CD14-positive monocyte (primary cell): ENCODE results near the gene SLC25A23. TPM values are rescaled to one million over a fixed set of nuclear protein-coding genes. Genes with fewer than 3 reads are reported as not detected.

Experiments
- DNase-seq, 3 donors: peaks; one replicate each; pipeline ENCODE4 v3.0.0-alpha.2; 2011 to 2022
- H2AFZ ChIP-seq: 2 replicates; pipeline ENCODE4 v1.6.0; 2012; ENCODE audit warnings: mild to moderate bottlenecking, low read depth, low read length, inconsistent platforms; ENCODE audit not compliant: insufficient read depth, poor library complexity, severe bottlenecking
- H3K27ac ChIP-seq, 2 donors: 1 replicate in 1 of 2; 2 replicates in 1 of 2; pipeline ENCODE4 v1.5.1; 2012 to 2013; ENCODE audit warnings: low read length in 2 of 2, control low read depth in 1 of 2, inconsistent platforms in 1 of 2, low read depth in 1 of 2, mild to moderate bottlenecking in 1 of 2
- H3K27me3 ChIP-seq, 2 donors: one replicate each; pipeline versions ENCODE4 v1.6.0 to v1.6.1; 2011 to 2013; ENCODE audit warnings: low read length in 2 of 2; ENCODE audit not compliant: control insufficient read depth in 2 of 2, insufficient read depth in 2 of 2
- H3K36me3 ChIP-seq, 2 donors: replicated peaks in 1 of 2; 1 replicate in 1 of 2; 2 replicates in 1 of 2; pipeline versions ENCODE4 v1.5.1 to v1.6.1; 2012 to 2013; ENCODE audit warnings: low read length in 2 of 2, control low read depth in 1 of 2, inconsistent platforms in 1 of 2, mild to moderate bottlenecking in 1 of 2; ENCODE audit not compliant: insufficient read depth in 2 of 2, control insufficient read depth in 1 of 2
- H3K4me1 ChIP-seq, 2 donors: 1 replicate in 1 of 2; 2 replicates in 1 of 2; pipeline versions ENCODE4 v1.5.1 to v1.6.1; 2012 to 2013; ENCODE audit warnings: low read length in 2 of 2, control low read depth in 1 of 2, inconsistent platforms in 1 of 2, mild to moderate bottlenecking in 1 of 2, moderate library complexity in 1 of 2; ENCODE audit not compliant: insufficient read depth in 2 of 2, control insufficient read depth in 1 of 2
- H3K4me2 ChIP-seq: replicated peaks from 2 replicates; pipeline ENCODE3; 2012; ENCODE audit warnings: low read length, moderate library complexity, mild to moderate bottlenecking; ENCODE audit not compliant: poor library complexity, severe bottlenecking; ENCODE audit errors: extremely low read depth
- H3K4me3 ChIP-seq, 3 experiments: fragments of 200-600 bp in 1 of 3; sonication (generic) in 1 of 3; replicated peaks in 1 of 3; 1 replicate in 2 of 3; 2 replicates in 1 of 3; pipeline ENCODE4 v1.5.1; 2011 to 2013; ENCODE audit warnings: low read length in 3 of 3, mild to moderate bottlenecking in 3 of 3, control low read depth in 2 of 3, low read depth in 2 of 3, inconsistent platforms in 1 of 3, moderate library complexity in 1 of 3
- H3K79me2 ChIP-seq: 2 replicates; pipeline ENCODE4 v1.6.0; 2012; ENCODE audit warnings: mild to moderate bottlenecking, control low read depth, inconsistent platforms, low read length, moderate library complexity; ENCODE audit not compliant: insufficient read depth
- H3K9ac ChIP-seq: 2 replicates; pipeline ENCODE4 v1.6.0; 2017; ENCODE audit warnings: low read length, mild to moderate bottlenecking; ENCODE audit not compliant: insufficient read depth, poor library complexity, severe bottlenecking
- H3K9me3 ChIP-seq, 2 donors: replicated peaks in 1 of 2; 1 replicate in 1 of 2; 2 replicates in 1 of 2; pipeline versions ENCODE4 v1.5.1 to v1.6.1; 2012 to 2013; ENCODE audit warnings: low read length in 2 of 2, control low read depth in 1 of 2; ENCODE audit not compliant: control insufficient read depth in 1 of 2, insufficient read depth in 1 of 2
- H4K20me1 ChIP-seq: 2 replicates; pipeline ENCODE4 v1.6.0; 2012; ENCODE audit warnings: mild to moderate bottlenecking, low read length, control low read depth, moderate library complexity; ENCODE audit not compliant: insufficient read depth
- H3K27ac Mint-ChIP-seq, 7 donors: one replicate each; pipeline ENCODE4 v1.8.0; 2020; ENCODE audit warnings: mild to moderate bottlenecking in 7 of 7, mixed read lengths in 7 of 7, moderate library complexity in 6 of 7, inconsistent platforms in 2 of 7
- H3K27me3 Mint-ChIP-seq, 3 donors: one replicate each; pipeline ENCODE4 v1.8.0; 2021 to 2022; ENCODE audit warnings: low read depth in 3 of 3, mild to moderate bottlenecking in 3 of 3, mixed read lengths in 3 of 3, moderate library complexity in 3 of 3, inconsistent platforms in 1 of 3
- H3K36me3 Mint-ChIP-seq, 2 donors: one replicate each; pipeline ENCODE4 v1.8.0; 2020; ENCODE audit warnings: mixed read lengths in 2 of 2, inconsistent platforms in 1 of 2, mild to moderate bottlenecking in 1 of 2
- H3K4me1 Mint-ChIP-seq: one replicate; pipeline ENCODE4 v1.8.0; 2020; ENCODE audit warnings: mild to moderate bottlenecking, mixed read lengths
- H3K4me3 Mint-ChIP-seq, 2 donors: one replicate each; pipeline ENCODE4 v1.8.0; 2020; ENCODE audit warnings: mild to moderate bottlenecking in 2 of 2, mixed read lengths in 2 of 2, moderate library complexity in 1 of 2
- H3K9me3 Mint-ChIP-seq, 7 donors: one replicate each; pipeline ENCODE4 v1.8.0; 2020 to 2022; ENCODE audit warnings: mixed read lengths in 7 of 7, mild to moderate bottlenecking in 6 of 7, moderate library complexity in 6 of 7, inconsistent platforms in 2 of 7
- WGBS: methylation state at CpG from one replicate; pipeline ENCODE4 v1.1.5; 2013; ENCODE audit warnings: missing lambda C conversion rate; ENCODE audit not compliant: insufficient coverage; 5-methylcytosine and 5-hydroxymethylcytosine counted together
- intact Hi-C, 2 donors: fragments of 100-400 bp; cut with micrococcal nuclease; formaldehyde crosslinking; loops; one replicate each; pipeline versions ENCODE4 v1.15.0 to v1.15.1; 2023
- polyA plus RNA-seq, 3 donors: library from polyadenylated mRNA; depleted of rRNA in 1 of 3; unstranded in 2 of 3; stranded (reverse) in 1 of 3; fragments of 300-500 nt in 2 of 3; fragments of >200 nt in 1 of 3; fragmentation: Illumina TruSeq in 2 of 3; gene quantifications; 1 replicate in 2 of 3; 2 replicates in 1 of 3; pipeline ENCODE4 v1.2.3, GENCODE V29; 2012 to 2021
- TF ChIP-seq, protein P1 (sequence below): fragments of 200-600 bp; IDR thresholded peaks from one replicate; pipeline ENCODE4 v1.8.0; 2022; ENCODE audit warnings: antibody characterized with exemption, mild to moderate bottlenecking

The SLC25A23 gene
- polyA plus RNA-seq, 3 donors = 0.11 to 0.15 TPM; not detected in 1

DNA sequence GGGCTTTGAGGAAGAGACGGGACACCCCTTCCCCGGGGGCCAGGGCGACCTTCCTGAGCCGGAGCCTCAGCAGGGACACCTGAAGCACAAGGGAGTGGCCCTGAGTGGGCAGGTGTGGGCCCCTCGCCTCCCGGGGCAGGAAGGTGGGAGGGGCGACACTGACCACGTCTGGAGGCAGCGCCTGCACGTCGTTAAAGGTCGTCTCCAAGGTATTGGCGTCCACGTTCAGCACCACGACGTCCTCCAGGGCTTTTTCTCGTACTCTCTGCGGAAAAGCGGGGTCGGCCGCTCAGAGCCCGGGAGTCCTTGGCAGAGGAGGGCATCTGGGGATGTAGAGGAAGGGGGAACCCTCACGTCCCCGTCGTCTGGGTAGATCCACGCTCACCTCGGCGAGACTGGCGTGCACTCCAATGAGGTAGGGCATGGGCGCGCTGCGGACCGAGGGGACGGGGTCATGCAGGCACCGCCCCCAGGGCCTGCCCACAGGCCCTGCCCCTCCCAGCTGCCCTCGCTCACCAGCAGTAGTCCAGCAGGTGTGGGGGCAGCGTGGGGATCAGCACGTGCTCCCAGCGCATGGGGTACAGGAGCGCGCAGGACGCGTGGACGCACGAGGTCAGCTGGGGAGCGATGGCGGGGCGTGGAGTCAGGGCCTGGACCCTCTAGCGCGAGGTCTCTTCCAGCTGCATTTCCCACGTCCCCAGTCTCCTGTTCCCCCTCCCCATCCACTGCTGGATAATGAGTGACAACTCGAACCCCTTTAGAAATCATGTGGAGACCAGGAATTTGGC is 15.9 kb upstream of the SLC25A23 start:
- Histone ChIP-seq H3K27me3 (no peaks in the 10 kb centered on the region), H2AFZ (no peak overlapping the region), H3K4me1 (no peaks in the 10 kb centered on the region), H3K9ac (no peak overlapping the region), H3K9me3 (no peaks in the 10 kb centered on the region), H4K20me1 (no peaks in the 10 kb centered on the region), H3K4me2 (no peak overlapping the region), H3K79me2 (no peaks in the 10 kb centered on the region), H3K36me3 (peaks cover 48 to 72% of the 10 kb centered on the region in 2 donors), H3K27ac (no peak overlapping the region), H3K4me3 (no peak overlapping the region)
- intact Hi-C loops = no loop called here
- peaks cover 37 to 77% of the 10 kb centered on the region in 2 donors for H3K36me3 Mint-ChIP-seq
- peak overlapping the region in 2 of 7 donors; percentile 50 to 69 for H3K27ac Mint-ChIP-seq
- H3K9me3 Mint-ChIP-seq = peaks cover 0 to 7% (median 0%) of the 10 kb centered on the region in 7 donors
- TF ChIP-seq, protein P1, sequence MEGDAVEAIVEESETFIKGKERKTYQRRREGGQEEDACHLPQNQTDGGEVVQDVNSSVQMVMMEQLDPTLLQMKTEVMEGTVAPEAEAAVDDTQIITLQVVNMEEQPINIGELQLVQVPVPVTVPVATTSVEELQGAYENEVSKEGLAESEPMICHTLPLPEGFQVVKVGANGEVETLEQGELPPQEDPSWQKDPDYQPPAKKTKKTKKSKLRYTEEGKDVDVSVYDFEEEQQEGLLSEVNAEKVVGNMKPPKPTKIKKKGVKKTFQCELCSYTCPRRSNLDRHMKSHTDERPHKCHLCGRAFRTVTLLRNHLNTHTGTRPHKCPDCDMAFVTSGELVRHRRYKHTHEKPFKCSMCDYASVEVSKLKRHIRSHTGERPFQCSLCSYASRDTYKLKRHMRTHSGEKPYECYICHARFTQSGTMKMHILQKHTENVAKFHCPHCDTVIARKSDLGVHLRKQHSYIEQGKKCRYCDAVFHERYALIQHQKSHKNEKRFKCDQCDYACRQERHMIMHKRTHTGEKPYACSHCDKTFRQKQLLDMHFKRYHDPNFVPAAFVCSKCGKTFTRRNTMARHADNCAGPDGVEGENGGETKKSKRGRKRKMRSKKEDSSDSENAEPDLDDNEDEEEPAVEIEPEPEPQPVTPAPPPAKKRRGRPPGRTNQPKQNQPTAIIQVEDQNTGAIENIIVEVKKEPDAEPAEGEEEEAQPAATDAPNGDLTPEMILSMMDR = no peak
- no peaks in the 10 kb centered on the region for H3K27me3 Mint-ChIP-seq
- WGBS = 94% methylated on average over 52 of the region's 52 CpGs
- no peak for DNase-seq
- no peak overlapping the region for H3K4me3 Mint-ChIP-seq
- peaks cover 6% of the 10 kb centered on the region for H3K4me1 Mint-ChIP-seq

DNA sequence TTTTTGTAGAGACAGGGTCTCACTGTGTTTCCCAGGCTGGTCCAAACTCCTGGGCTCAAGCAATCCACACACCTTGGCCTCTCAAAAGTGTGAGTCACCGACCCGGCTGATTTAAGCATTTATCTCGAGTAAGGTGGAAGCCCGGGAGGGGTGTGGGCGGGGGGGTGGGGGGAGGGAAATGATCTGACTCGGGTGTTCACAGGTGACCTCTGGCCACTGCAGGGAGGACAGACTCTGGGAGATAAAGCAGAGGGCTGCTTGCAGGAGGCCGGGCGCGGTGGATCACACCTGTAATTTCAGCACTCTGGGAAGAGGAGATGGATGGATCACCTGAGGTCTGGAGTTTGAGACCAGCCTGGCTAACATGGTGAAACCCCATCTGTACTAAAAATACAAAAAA is 14.1 kb upstream of the SLC25A23 start:
- peaks cover 44 to 79% of the 10 kb centered on the region in 2 donors for H3K36me3 Mint-ChIP-seq
- Histone ChIP-seq H3K79me2 (no peaks in the 10 kb centered on the region), H3K9me3 (no peaks in the 10 kb centered on the region), H3K4me1 (no peaks in the 10 kb centered on the region), H2AFZ (no peak overlapping the region), H3K9ac (no peak overlapping the region), H3K27ac (no peak overlapping the region), H4K20me1 (no peaks in the 10 kb centered on the region), H3K36me3 (peaks cover 43 to 74% of the 10 kb centered on the region in 2 donors), H3K4me2 (no peak overlapping the region), H3K27me3 (no peaks in the 10 kb centered on the region), H3K4me3 (no peak overlapping the region)
- peaks cover under 1% of the 10 kb centered on the region for H3K4me1 Mint-ChIP-seq
- H3K27ac Mint-ChIP-seq = no peak overlapping the region
- WGBS = 96% methylated on average over 4 of the region's 9 CpGs
- peaks cover 0 to 6% (median 0%) of the 10 kb centered on the region in 7 donors for H3K9me3 Mint-ChIP-seq
- intact Hi-C loops = no loop called here
- H3K27me3 Mint-ChIP-seq = peaks cover 0 to 3% (median 0%) of the 10 kb centered on the region in 3 donors
- TF ChIP-seq, protein P1 = no peak
- no peak overlapping the region for H3K4me3 Mint-ChIP-seq
- DNase-seq = no peak
